H1 (cell line): ENCODE results near the gene TMEM258. TPM values are rescaled to one million over a fixed set of nuclear protein-coding genes. Genes with fewer than 3 reads are reported as not detected.

Experiments used
- CBX8 ChIP-seq: fragments of 300-800, 300-1000 bp; sonication (generic); IDR thresholded peaks from 2 replicates; pipeline ENCODE4 v1.7.1; 2016; ENCODE audit warnings: low read depth, low read length, borderline replicate concordance
- CEBPB ChIP-seq: IDR thresholded peaks from 2 replicates; pipeline ENCODE4 v1.6.1; 2012; ENCODE audit warnings: low read depth, low read length
- CREB1 ChIP-seq: IDR thresholded peaks from 2 replicates; pipeline ENCODE4 v1.6.1; 2012; ENCODE audit warnings: inconsistent platforms
- EP300 ChIP-seq, 2 experiments: IDR thresholded peaks; 1 replicate in 1 of 2; 2 replicates in 1 of 2; pipeline ENCODE4 v1.6.1; 2011 to 2012; ENCODE audit warnings: low read depth in 2 of 2, low read length in 2 of 2, mild to moderate bottlenecking in 2 of 2, borderline replicate concordance in 1 of 2, inconsistent platforms in 1 of 2, moderate library complexity in 1 of 2
- FOSL1 ChIP-seq: IDR thresholded peaks from 2 replicates; pipeline ENCODE4 v1.6.1; 2011; ENCODE audit warnings: mild to moderate bottlenecking, low read depth, low read length, moderate library complexity; ENCODE audit not compliant: insufficient read depth
- KDM1A ChIP-seq: fragments of 200-600, 300-600 bp; sonication (generic); IDR thresholded peaks from 2 replicates; pipeline ENCODE4 v1.7.1; 2016; ENCODE audit warnings: mild to moderate bottlenecking, low read length, borderline replicate concordance
- KDM5A ChIP-seq: fragments of 200-600 bp; IDR thresholded peaks from 2 replicates; pipeline ENCODE4 v1.7.1; 2012; ENCODE audit warnings: mild to moderate bottlenecking, low read length, inconsistent platforms, mixed read lengths
- NRF1 ChIP-seq: IDR thresholded peaks from 2 replicates; pipeline ENCODE4 v1.6.1; 2011; ENCODE audit warnings: mild to moderate bottlenecking, low read depth, low read length, improper control_type of control experiment
- POU5F1 ChIP-seq: IDR thresholded peaks from 2 replicates; pipeline ENCODE4 v1.6.1; 2011; ENCODE audit warnings: low read depth, mild to moderate bottlenecking, low read length, moderate library complexity
- RBBP5 ChIP-seq: IDR thresholded peaks from 2 replicates; pipeline ENCODE4 v1.7.1; 2012; ENCODE audit warnings: low read depth, mild to moderate bottlenecking, inconsistent platforms, low read length, moderate library complexity, borderline replicate concordance
- RXRA ChIP-seq: IDR thresholded peaks from 2 replicates; pipeline ENCODE4 v1.6.1; 2011; ENCODE audit warnings: low read depth, mild to moderate bottlenecking, low read length, moderate library complexity; ENCODE audit not compliant: insufficient read depth
- SP4 ChIP-seq: IDR thresholded peaks from 2 replicates; pipeline ENCODE4 v1.6.1; 2012; ENCODE audit warnings: low read length, inconsistent platforms
- TAF7 ChIP-seq: optimal IDR thresholded peaks from 2 replicates; pipeline ENCODE3; 2011; ENCODE audit warnings: low read depth, mild to moderate bottlenecking, inconsistent platforms, low read length, moderate library complexity, borderline replicate concordance
- TEAD4 ChIP-seq: IDR thresholded peaks from 2 replicates; pipeline ENCODE4 v1.6.1; 2012; ENCODE audit warnings: low read depth, low read length, inconsistent platforms, mixed read lengths
- ZNF274 ChIP-seq: IDR thresholded peaks from 2 replicates; pipeline ENCODE4 v1.7.0; 2012; ENCODE audit warnings: low read length, borderline replicate concordance; ENCODE audit errors: extremely low read depth
- polyA plus RNA-seq, 7 experiments: library from polyadenylated mRNA; depleted of rRNA in 3 of 7; stranded (reverse) in 5 of 7; unstranded in 2 of 7; fragments of >200 nt in 5 of 7; fragments of 200-250 nt in 2 of 7; gene quantifications; 1 replicate in 5 of 7; 2 replicates in 1 of 7; 4 replicates in 1 of 7; pipeline versions ENCODE4 v1.2.1 to v1.2.3, GENCODE V29; 2011 to 2013; ENCODE audit warnings: missing spikeins in 2 of 7, mixed read lengths in 2 of 7
- total RNA-seq: library from RNA; stranded (reverse); fragmentation: NEBNext Ultra II Directional; extraction: Animal tissue kit (Norgen Biotek cat#: 25700); gene quantifications from 2 replicates; pipeline ENCODE4 v1.2.1, GENCODE V29; 2021

The TMEM258 gene
- total and polyA plus RNA-seq, 2 of the 8 experiments (the other 6 are each of a cell fraction or from before 2014, with no cell fraction given) = 186 to 759 TPM

- TF ChIP-seq CEBPB (0 out of 2 replicates have a peak, but pooled peaks have one; percentile 2), NRF1 (peak; percentile 87), CBX8 (no peak), SP4 (peak; percentile 42; the same call in 1 of the 2 replicates), RBBP5 (no peak), TAF7 (peak; percentile 92), TEAD4 (peak; percentile 52; the same call in 1 of the 2 replicates), RXRA (no peak), POU5F1 (no peak), FOSL1 (no peak), ZNF274 (no peak), CREB1 (peak; percentile 75; the same call in 1 of the 2 replicates), KDM1A (no peak), KDM5A (no peak), EP300 (IDR thresholded peaks at IDR 0.05; ENCODE audit: borderline replicate concordance in 1 of 2, low read depth in 2 of 2, low read length in 2 of 2) (no peak)
- TF ChIP-seq, all 59 proteins: peak for 18
Measured at GRCh38 chr11:61814958-61815789, 22.8 kb upstream of the TMEM258 start (continued).
